Parathyroid adenoma (tissue), 2 donors: ENCODE data around the gene SNRPD3.

ENCODE experiments used
- H2AFZ ChIP-seq: fragments of 300-600 bp; sonication (generic); one replicate; pipeline ENCODE4 v1.7.0; 2017; ENCODE audit warnings: antibody characterized with exemption, mild to moderate bottlenecking
- H3K27ac ChIP-seq: fragments of 300-600 bp; sonication (generic); one replicate; pipeline ENCODE4 v1.7.0; 2017
- H3K27me3 ChIP-seq: fragments of 300-600 bp; sonication (generic); one replicate; pipeline ENCODE4 v1.7.0; 2017; ENCODE audit warnings: low read length; ENCODE audit not compliant: control insufficient read depth, insufficient read depth
- H3K36me3 ChIP-seq: fragments of 300-600 bp; sonication (generic); one replicate; pipeline ENCODE4 v1.7.0; 2017; ENCODE audit warnings: low read length; ENCODE audit not compliant: control insufficient read depth, insufficient read depth
- H3K4me1 ChIP-seq: fragments of 300-600 bp; sonication (generic); one replicate; pipeline ENCODE4 v1.7.0; 2017; ENCODE audit warnings: control low read depth
- H3K4me2 ChIP-seq: fragments of 300-600 bp; sonication (generic); one replicate; pipeline ENCODE4 v1.7.0; 2017; ENCODE audit warnings: low read length
- H3K4me3 ChIP-seq: fragments of 300-600 bp; sonication (generic); one replicate; pipeline ENCODE4 v1.7.0; 2017; ENCODE audit warnings: low read depth, low read length
- H3K79me2 ChIP-seq: fragments of 300-600 bp; sonication (generic); one replicate; pipeline ENCODE4 v1.7.0; 2017; ENCODE audit warnings: control low read depth
- H3K9ac ChIP-seq: fragments of 300-600 bp; sonication (generic); one replicate; pipeline ENCODE4 v1.7.0; 2017; ENCODE audit warnings: mild to moderate bottlenecking
- H3K9me3 ChIP-seq: fragments of 300-600 bp; sonication (generic); one replicate; pipeline ENCODE4 v1.7.0; 2017; ENCODE audit warnings: low read length; ENCODE audit not compliant: control insufficient read depth
- CTCF ChIP-seq: fragments of 300-600 bp; sonication (generic); IDR thresholded peaks from one replicate; pipeline ENCODE4 v1.7.0; 2017; ENCODE audit warnings: antibody characterized with exemption, mild to moderate bottlenecking
- donor health status: primary hyperparathyroidism.

The SNRPD3 gene

GRCh38 chr22:24555165-24556039 is at the start of gene SNRPD3:
Gene SNRPD3, plus strand, starts transcription at chr22:24555999. Its CDS starts 1,676 bp downstream, at chr22:24557675.
- Histone ChIP-seq H3K4me3 (peak within 1 kb of the TSS; percentile 98), H3K9me3 (no peaks in the 10 kb centered on the region), H3K79me2 (peaks cover 24% of the 10 kb centered on the region), H3K27ac (peak within 1 kb of the TSS; percentile 99), H3K9ac (peak within 1 kb of the TSS; percentile 76), H2AFZ (peak within 1 kb of the TSS; percentile 100), H3K27me3 (no peaks in the 10 kb centered on the region), H3K4me2 (peak within 1 kb of the TSS; percentile 97), H3K36me3 (no peaks in the 10 kb centered on the region), H3K4me1 (no peaks in the 10 kb centered on the region)
- TF ChIP-seq CTCF, result no peak

- no peak for TF ChIP-seq CTCF
- Histone ChIP-seq H3K36me3 (no peaks in the 10 kb centered on the region), H3K27me3 (no peaks in the 10 kb centered on the region), H2AFZ (no peak overlapping the region), H3K9me3 (no peaks in the 10 kb centered on the region), H3K4me2 (no peak overlapping the region), H3K79me2 (no peaks in the 10 kb centered on the region), H3K27ac (no peak overlapping the region), H3K9ac (no peak overlapping the region), H3K4me3 (no peak overlapping the region), H3K4me1 (peaks cover 8% of the 10 kb centered on the region)
Observed at GRCh38 chr22:24506802-24507438, 48.9 kb upstream of the SNRPD3 start.

GRCh38 chr22:24507716-24508115 is 48.1 kb upstream of the SNRPD3 start:
- no peak for TF ChIP-seq CTCF
- Histone ChIP-seq H3K9ac (no peak overlapping the region), H3K4me1 (peaks cover 8% of the 10 kb centered on the region), H3K9me3 (no peaks in the 10 kb centered on the region), H3K4me2 (no peak overlapping the region), H3K4me3 (no peak overlapping the region), H2AFZ (no peak overlapping the region), H3K27ac (no peak overlapping the region), H3K27me3 (no peaks in the 10 kb centered on the region), H3K36me3 (no peaks in the 10 kb centered on the region), H3K79me2 (no peaks in the 10 kb centered on the region)

- H3K9ac ChIP-seq, result no peak overlapping the region
- H3K79me2 ChIP-seq, result no peaks in the 10 kb centered on the region
- H3K4me3 ChIP-seq, result no peak overlapping the region
- H3K4me2 ChIP-seq, result peak overlapping the region; percentile 8
- H3K27ac ChIP-seq, result no peak overlapping the region
- TF ChIP-seq CTCF, result no peak
- H2AFZ ChIP-seq, result peak overlapping the region; percentile 46
- no peaks in the 10 kb centered on the region for H3K36me3 ChIP-seq
- peaks cover 8% of the 10 kb centered on the region for H3K4me1 ChIP-seq
- H3K9me3 ChIP-seq, result no peaks in the 10 kb centered on the region
- no peaks in the 10 kb centered on the region for H3K27me3 ChIP-seq
Observed at GRCh38 chr22:24510637-24511625, 44.9 kb upstream of the SNRPD3 start.
